ENCODE results near the gene PLPP1. TPM values are rescaled to one million over a fixed set of nuclear protein-coding genes. Genes with fewer than 3 reads are reported as not detected.
A peak's percentile ranks its signal among the peaks of the same experiment; 100 is the strongest.

The PLPP1 gene
- total and polyA plus RNA-seq, 5 donors from 2014 or later, result 5.7 to 10.1 (median 8.1) TPM

DNA sequence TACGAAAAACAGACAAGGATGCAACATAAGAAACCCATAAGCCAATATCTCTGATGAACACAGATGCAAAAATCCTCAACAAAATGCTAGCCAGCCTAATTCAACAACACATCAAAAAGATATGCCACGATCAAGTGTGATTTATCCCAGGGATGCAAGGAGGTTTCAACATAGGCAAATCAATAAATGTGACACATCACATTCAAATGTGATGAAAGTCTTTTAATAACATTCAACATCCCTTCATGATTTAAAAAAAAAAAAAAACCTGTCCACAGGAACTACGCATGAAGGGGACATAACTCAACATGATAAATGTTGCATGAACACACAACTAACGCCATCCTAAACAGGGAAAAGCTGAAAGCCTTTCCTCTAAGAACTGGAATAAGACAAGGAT lies 102.2 kb downstream of the PLPP1 start:
- Histone ChIP-seq H3K4me1 (ENCODE audit: control insufficient read depth, insufficient read depth, low read length, poor library complexity, severe bottlenecking) (no peaks in the 10 kb centered on the region), H3K9me3 (ENCODE audit: control insufficient read depth in 2 of 2, low read length in 2 of 2) (peaks cover 9 to 11% of the 10 kb centered on the region in 2 experiments), H3K27me3 (ENCODE audit: control insufficient read depth, insufficient read depth, low read length) (no peaks in the 10 kb centered on the region), H3K27ac (ENCODE audit: insufficient read depth, low read length, poor library complexity, severe bottlenecking) (no peak overlapping the region), H3K36me3 (ENCODE audit: control insufficient read depth, insufficient read depth, low read length) (peaks cover 20% of the 10 kb centered on the region), H3K4me3 (ENCODE audit: low read depth, low read length) (no peak overlapping the region)
- H3K4me3 Mint-ChIP-seq, result no peak overlapping the region
- no peak for DNase-seq
- peaks cover 0 to 9% (median under 1%) of the 10 kb centered on the region in 4 donors for H3K4me1 Mint-ChIP-seq
- peaks cover 0 to 57% (median 24%) of the 10 kb centered on the region in 7 donors for H3K9me3 Mint-ChIP-seq
- no peak for ATAC-seq (ENCODE audit: low read depth in 2 of 2)
- H3K36me3 Mint-ChIP-seq, result peaks cover 65% of the 10 kb centered on the region
- no peaks in the 10 kb centered on the region for H3K27me3 Mint-ChIP-seq
- H3K27ac Mint-ChIP-seq, result peak overlapping the region in 1 of 3 donors; percentile 64

DNA sequence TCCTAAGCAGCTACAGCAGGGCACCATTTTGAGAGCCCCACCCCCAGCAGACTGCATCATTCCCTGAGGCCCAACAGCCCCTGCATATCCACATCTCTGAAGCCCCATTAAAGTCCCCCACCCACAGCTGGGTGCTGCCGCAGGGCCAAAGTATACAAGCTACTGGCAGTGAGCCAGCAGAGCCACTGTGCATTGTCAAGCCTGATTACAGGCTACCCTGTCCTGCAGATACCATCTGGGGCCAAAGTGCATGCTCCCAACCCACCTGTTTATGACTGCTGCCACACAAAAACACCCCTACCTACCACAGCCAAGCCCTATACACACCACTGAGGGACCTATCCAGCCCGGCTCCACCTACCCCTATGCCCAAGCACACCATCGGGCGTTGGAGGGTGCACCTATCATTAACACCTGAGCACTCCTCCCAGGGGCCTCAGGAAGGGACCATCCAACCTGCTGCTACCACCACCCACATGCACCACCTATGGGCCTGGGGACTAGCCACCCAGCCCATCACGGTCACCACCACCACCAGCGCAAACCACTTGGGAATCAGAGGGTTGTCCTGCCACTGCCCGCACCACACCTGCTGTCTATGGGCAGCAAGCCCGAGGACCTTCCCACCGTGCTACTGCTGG lies 105.0 kb downstream of the PLPP1 start:
- Histone ChIP-seq H3K9me3 (ENCODE audit: control insufficient read depth in 2 of 2, low read length in 2 of 2) (peaks cover 7 to 11% of the 10 kb centered on the region in 2 experiments), H3K4me3 (ENCODE audit: low read depth, low read length) (no peak overlapping the region), H3K27ac (ENCODE audit: insufficient read depth, low read length, poor library complexity, severe bottlenecking) (no peak overlapping the region), H3K4me1 (ENCODE audit: control insufficient read depth, insufficient read depth, low read length, poor library complexity, severe bottlenecking) (no peaks in the 10 kb centered on the region), H3K36me3 (ENCODE audit: control insufficient read depth, insufficient read depth, low read length) (peaks cover 42% of the 10 kb centered on the region), H3K27me3 (ENCODE audit: control insufficient read depth, insufficient read depth, low read length) (no peaks in the 10 kb centered on the region)
- Mint-ChIP-seq H3K9me3 (peaks cover 0 to 41% (median 19%) of the 10 kb centered on the region in 7 donors), H3K36me3 (peaks cover 71% of the 10 kb centered on the region), H3K4me1 (peaks cover 0 to 9% (median 0%) of the 10 kb centered on the region in 4 donors), H3K27me3 (no peaks in the 10 kb centered on the region), H3K27ac (no peak overlapping the region), H3K4me3 (no peak overlapping the region)
- ATAC-seq (ENCODE audit: low read depth in 2 of 2) (no peak), DNase-seq (no peak)

- peaks cover 7 to 11% of the 10 kb centered on the region in 2 experiments for H3K9me3 ChIP-seq (ENCODE audit: control insufficient read depth in 2 of 2, low read length in 2 of 2)
- no peaks in the 10 kb centered on the region for H3K27me3 ChIP-seq (ENCODE audit: control insufficient read depth, insufficient read depth, low read length)
- Mint-ChIP-seq H3K9me3 (peaks cover 0 to 36% (median 19%) of the 10 kb centered on the region in 7 donors), H3K27me3 (no peaks in the 10 kb centered on the region), H3K27ac (no peak overlapping the region), H3K4me1 (peaks cover 0 to 9% (median 0%) of the 10 kb centered on the region in 4 donors), H3K4me3 (no peak overlapping the region), H3K36me3 (peaks cover 73% of the 10 kb centered on the region)
- DNase-seq (no peak), ATAC-seq (ENCODE audit: low read depth in 2 of 2) (no peak)
- peaks cover 47% of the 10 kb centered on the region for H3K36me3 ChIP-seq (ENCODE audit: control insufficient read depth, insufficient read depth, low read length)
- no peaks in the 10 kb centered on the region for H3K4me1 ChIP-seq (ENCODE audit: control insufficient read depth, insufficient read depth, low read length, poor library complexity, severe bottlenecking)
- no peak overlapping the region for H3K27ac ChIP-seq (ENCODE audit: insufficient read depth, low read length, poor library complexity, severe bottlenecking)
- H3K4me3 ChIP-seq (ENCODE audit: low read depth, low read length), result no peak overlapping the region
Measured at GRCh38 chr5:55429221-55429612, 105.5 kb downstream of the PLPP1 start.

DNA sequence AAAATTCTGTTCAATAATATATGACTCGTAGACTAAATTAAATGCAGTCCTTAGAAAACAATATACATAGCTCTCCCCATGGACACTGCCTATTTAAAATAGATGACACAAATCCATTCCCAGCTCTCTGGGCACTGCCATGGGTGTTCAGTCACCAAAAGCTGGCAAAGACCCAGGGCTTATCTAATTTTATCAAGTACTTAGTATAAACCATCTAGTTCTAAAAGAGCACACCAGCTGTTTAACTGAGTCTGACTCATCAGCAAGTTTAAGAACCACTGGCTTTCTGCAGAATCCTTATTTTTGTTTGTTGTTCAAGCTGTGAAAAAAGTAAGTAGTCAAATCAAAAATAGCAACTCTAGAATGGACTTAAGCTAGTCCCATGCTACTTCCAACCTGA lies 107.6 kb downstream of the PLPP1 start:
- no peak overlapping the region for H3K27ac ChIP-seq (ENCODE audit: insufficient read depth, low read length, poor library complexity, severe bottlenecking)
- H3K36me3 ChIP-seq (ENCODE audit: control insufficient read depth, insufficient read depth, low read length), result peaks cover 64% of the 10 kb centered on the region
- Mint-ChIP-seq H3K27ac (no peak overlapping the region), H3K4me3 (no peak overlapping the region), H3K27me3 (no peaks in the 10 kb centered on the region), H3K4me1 (peaks cover 0 to 2% (median under 1%) of the 10 kb centered on the region in 4 donors), H3K9me3 (peaks cover 0 to 24% (median 13%) of the 10 kb centered on the region in 7 donors), H3K36me3 (peaks cover 84% of the 10 kb centered on the region)
- H3K4me3 ChIP-seq (ENCODE audit: low read depth, low read length), result no peak overlapping the region
- DNase-seq, result no peak
- no peak for ATAC-seq (ENCODE audit: low read depth in 2 of 2)
- peaks cover 2 to 11% of the 10 kb centered on the region in 2 experiments for H3K9me3 ChIP-seq (ENCODE audit: control insufficient read depth in 2 of 2, low read length in 2 of 2)
- no peaks in the 10 kb centered on the region for H3K27me3 ChIP-seq (ENCODE audit: control insufficient read depth, insufficient read depth, low read length)
- H3K4me1 ChIP-seq (ENCODE audit: control insufficient read depth, insufficient read depth, low read length, poor library complexity, severe bottlenecking), result no peaks in the 10 kb centered on the region

GRCh38 chr5:55426455-55426854 lies 108.3 kb downstream of the PLPP1 start:
- Mint-ChIP-seq H3K4me1 (peaks cover under 1 to 2% (median 2%) of the 10 kb centered on the region in 4 donors), H3K36me3 (peaks cover 84% of the 10 kb centered on the region), H3K9me3 (peaks cover 0 to 20% (median 10%) of the 10 kb centered on the region in 7 donors), H3K27me3 (no peaks in the 10 kb centered on the region), H3K27ac (no peak overlapping the region), H3K4me3 (no peak overlapping the region)
- H3K4me3 ChIP-seq (ENCODE audit: low read depth, low read length), result no peak overlapping the region
- DNase-seq (no peak), ATAC-seq (ENCODE audit: low read depth in 2 of 2) (no peak)
- H3K4me1 ChIP-seq (ENCODE audit: control insufficient read depth, insufficient read depth, low read length, poor library complexity, severe bottlenecking), result no peaks in the 10 kb centered on the region
- no peaks in the 10 kb centered on the region for H3K27me3 ChIP-seq (ENCODE audit: control insufficient read depth, insufficient read depth, low read length)
- H3K27ac ChIP-seq (ENCODE audit: insufficient read depth, low read length, poor library complexity, severe bottlenecking), result no peak overlapping the region
- peaks cover 69% of the 10 kb centered on the region for H3K36me3 ChIP-seq (ENCODE audit: control insufficient read depth, insufficient read depth, low read length)
- H3K9me3 ChIP-seq (ENCODE audit: control insufficient read depth in 2 of 2, low read length in 2 of 2), result peaks cover 0 to 11% of the 10 kb centered on the region in 2 experiments

DNA sequence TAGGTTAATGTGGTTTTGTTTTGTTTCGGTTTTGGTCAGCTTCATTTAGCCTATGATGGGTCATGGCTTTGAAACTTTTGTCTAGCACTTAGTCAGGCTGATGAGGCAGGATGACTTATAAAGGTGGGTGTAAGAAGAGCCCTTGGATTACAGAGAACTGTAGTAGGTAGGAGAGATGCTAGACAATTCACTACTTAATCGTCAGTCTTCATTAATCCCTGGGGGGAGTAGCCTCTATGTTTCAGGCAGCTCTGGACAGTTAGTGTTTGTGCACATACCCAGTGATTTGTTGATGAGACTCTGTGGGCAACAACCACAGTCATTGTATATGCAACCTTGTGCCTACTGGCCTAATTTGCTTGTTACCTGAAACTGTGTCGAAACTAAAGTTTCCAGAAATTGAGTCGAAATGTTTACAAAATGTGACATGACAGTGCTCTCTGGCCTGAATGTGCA lies 113.7 kb downstream of the PLPP1 start:
- no peaks in the 10 kb centered on the region for H3K4me1 ChIP-seq (ENCODE audit: control insufficient read depth, insufficient read depth, low read length, poor library complexity, severe bottlenecking)
- H3K9me3 ChIP-seq (ENCODE audit: control insufficient read depth in 2 of 2, low read length in 2 of 2), result no peaks in the 10 kb centered on the region
- Mint-ChIP-seq H3K27me3 (no peaks in the 10 kb centered on the region), H3K4me1 (peaks cover 15 to 21% (median 18%) of the 10 kb centered on the region in 4 donors), H3K9me3 (peaks cover 0 to 2% (median 0%) of the 10 kb centered on the region in 7 donors), H3K4me3 (peak overlapping the region in 1 of 4 donors; percentile 12), H3K27ac (peak overlapping the region; percentile 74 to 82 (median 76)), H3K36me3 (peaks cover 70% of the 10 kb centered on the region)
- H3K27ac ChIP-seq (ENCODE audit: insufficient read depth, low read length, poor library complexity, severe bottlenecking), result no peak overlapping the region
- H3K36me3 ChIP-seq (ENCODE audit: control insufficient read depth, insufficient read depth, low read length), result peaks cover 66% of the 10 kb centered on the region
- ATAC-seq (ENCODE audit: low read depth in 2 of 2), result peak; percentile 58 to 63
- no peaks in the 10 kb centered on the region for H3K27me3 ChIP-seq (ENCODE audit: control insufficient read depth, insufficient read depth, low read length)
- DNase-seq, result no peak
- H3K4me3 ChIP-seq (ENCODE audit: low read depth, low read length), result no peak overlapping the region

DNA sequence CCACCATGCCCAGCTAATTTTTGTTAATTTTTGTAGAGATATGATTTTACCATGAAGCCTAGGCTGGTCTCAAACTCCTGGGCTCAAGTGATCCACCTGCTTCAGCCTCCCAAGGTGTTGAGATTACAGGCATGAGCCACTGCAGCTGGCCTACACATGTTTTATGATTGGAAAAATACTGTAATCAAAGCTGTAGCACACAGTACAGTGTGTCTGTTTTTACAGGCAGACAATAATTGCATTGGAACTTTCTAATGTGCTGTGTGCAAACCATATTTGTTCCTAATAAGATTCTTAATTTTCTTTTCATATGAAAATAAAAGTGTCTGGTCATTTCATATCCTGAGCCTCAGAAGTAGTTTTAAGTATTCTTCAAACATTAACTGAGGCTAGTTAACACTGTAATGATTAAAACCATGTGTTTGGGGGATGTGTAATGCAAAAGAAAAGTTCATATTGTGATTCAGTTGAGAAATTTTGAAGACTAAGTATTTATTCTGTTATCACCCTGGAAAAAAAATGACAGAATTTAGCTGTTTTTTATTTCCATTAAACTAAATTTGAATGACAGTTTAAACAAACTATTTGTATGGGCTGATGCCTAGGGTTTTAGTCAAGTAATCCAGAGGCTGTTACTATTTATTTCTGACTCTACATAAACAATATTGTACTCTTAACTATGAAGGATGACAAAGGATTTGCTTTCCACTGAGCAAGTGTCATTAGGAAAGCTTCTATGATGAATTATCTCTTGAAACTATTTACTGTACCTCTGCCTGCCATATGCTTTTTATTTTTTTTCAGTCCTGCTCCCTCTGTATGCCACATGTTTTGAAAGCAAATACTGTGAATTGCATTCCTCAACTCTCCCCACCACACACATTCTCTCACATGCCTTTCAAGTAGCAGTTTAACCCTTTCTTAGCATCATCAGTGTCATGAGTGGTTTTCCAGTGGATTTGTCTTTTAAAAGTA lies 115.5 kb downstream of the PLPP1 start:
- peaks cover 0 to 2% (median 0%) of the 10 kb centered on the region in 7 donors for H3K9me3 Mint-ChIP-seq
- peak overlapping the region in 2 of 3 donors; percentile 9 to 51 for H3K27ac Mint-ChIP-seq
- peak overlapping the region in 1 of 4 donors; percentile 13 for H3K4me3 Mint-ChIP-seq
- peaks cover 15 to 21% (median 18%) of the 10 kb centered on the region in 4 donors for H3K4me1 Mint-ChIP-seq
- H3K27ac ChIP-seq (ENCODE audit: insufficient read depth, low read length, poor library complexity, severe bottlenecking), result no peak overlapping the region
- no peaks in the 10 kb centered on the region for H3K27me3 Mint-ChIP-seq
- peaks cover 67% of the 10 kb centered on the region for H3K36me3 ChIP-seq (ENCODE audit: control insufficient read depth, insufficient read depth, low read length)
- no peaks in the 10 kb centered on the region for H3K9me3 ChIP-seq (ENCODE audit: control insufficient read depth in 2 of 2, low read length in 2 of 2)
- H3K4me1 ChIP-seq (ENCODE audit: control insufficient read depth, insufficient read depth, low read length, poor library complexity, severe bottlenecking), result no peaks in the 10 kb centered on the region
- DNase-seq, result no peak
- no peak for ATAC-seq (ENCODE audit: low read depth in 2 of 2)
- H3K4me3 ChIP-seq (ENCODE audit: low read depth, low read length), result no peak overlapping the region
- H3K27me3 ChIP-seq (ENCODE audit: control insufficient read depth, insufficient read depth, low read length), result no peaks in the 10 kb centered on the region
- peaks cover 63% of the 10 kb centered on the region for H3K36me3 Mint-ChIP-seq
